ENCODE data around the gene TNS4.

Gene TNS4

GRCh38 chr17:40515011-40515410 lies 13.6 kb upstream of the TNS4 start:
- no peak for DNase-seq

GRCh38 chr17:40514013-40514875 lies 12.8 kb upstream of the TNS4 start:
- DNase-seq: no peak

GRCh38 chr17:40511667-40512220 lies 10.3 kb upstream of the TNS4 start:
- DNase-seq: no peak

GRCh38 chr17:40511136-40511535 lies 9.7 kb upstream of the TNS4 start:
- no peak for DNase-seq

- DNase-seq: peak; percentile 46
Measured at GRCh38 chr17:40510328-40510648, 8.9 kb upstream of the TNS4 start.

GRCh38 chr17:40509626-40510327 lies 8.4 kb upstream of the TNS4 start:
- DNase-seq: no peak

- no peak for DNase-seq
Measured at GRCh38 chr17:40506786-40507185, 5.4 kb upstream of the TNS4 start.

- DNase-seq: no peak
Measured at GRCh38 chr17:40503154-40503553, 1.7 kb upstream of the TNS4 start.

GRCh38 chr17:40502716-40503115 lies 1.3 kb upstream of the TNS4 start:
- DNase-seq: no peak

- DNase-seq: no peak
Measured at GRCh38 chr17:40500709-40501108, 714 bp downstream of the TNS4 start.

- no peak for DNase-seq
Measured at GRCh38 chr17:40500190-40500589, 1.2 kb downstream of the TNS4 start.

GRCh38 chr17:40499551-40500189 lies 1.8 kb downstream of the TNS4 start:
- peak; percentile 62 for DNase-seq

GRCh38 chr17:40498281-40499084 lies 2.9 kb downstream of the TNS4 start:
- no peak for DNase-seq

GRCh38 chr17:40497695-40498094 lies 3.7 kb downstream of the TNS4 start:
- DNase-seq: no peak

GRCh38 chr17:40496634-40497420 lies 4.6 kb downstream of the TNS4 start:
- DNase-seq: no peak

- DNase-seq: no peak
Measured at GRCh38 chr17:40496170-40496569, 5.3 kb downstream of the TNS4 start.

GRCh38 chr17:40495140-40495539 lies 6.3 kb downstream of the TNS4 start:
- DNase-seq: no peak

- DNase-seq: no peak
Measured at GRCh38 chr17:40493697-40494096, 7.7 kb downstream of the TNS4 start.

GRCh38 chr17:40491486-40491885 lies 9.9 kb downstream of the TNS4 start:
- no peak for DNase-seq

- DNase-seq: no peak
Measured at GRCh38 chr17:40490982-40491381, 10.4 kb downstream of the TNS4 start.

- peak; percentile 80 for DNase-seq
Measured at GRCh38 chr17:40490289-40490853, 11.1 kb downstream of the TNS4 start.
